ENCODE measurements around the gene NOPCHAP1. TPM values are rescaled to one million over a fixed set of nuclear protein-coding genes. Genes with fewer than 3 reads are reported as not detected.

NOPCHAP1 gene
- total and polyA plus RNA-seq, 10 of the 15 experiments (the other 5 are each of a cell fraction or from before 2014, with no cell fraction given), result 28.0 to 115 (median 40.9) TPM

GRCh38 chr12:104939089-104939488 is 47.0 kb upstream of the NOPCHAP1 start:
- H4K20me1 ChIP-seq (ENCODE audit: control insufficient read depth, insufficient read depth), result no peaks in the 10 kb centered on the region
- H3K27ac ChIP-seq (ENCODE audit: control insufficient read depth, insufficient read depth), result no peak overlapping the region
- RAD21 ChIA-PET (ENCODE audit: unreplicated experiment), result interaction anchor here (0.6 to 2.0 kb wide), 3 partner anchors 8 to 152 kb away, joined by 3 to 5 read pairs (median 4); no protein-coding TSS in a partner anchor
- POLR2A ChIA-PET, result no interaction called here
- no peaks in the 10 kb centered on the region for H3K36me3 ChIP-seq (ENCODE audit: control insufficient read depth in 2 of 2, insufficient read depth in 2 of 2, low read length in 1 of 2)
- no peak overlapping the region for H3K4me2 ChIP-seq (ENCODE audit: control insufficient read depth, insufficient read depth)
- 0 out of 2 replicates have a peak, but pooled peaks cover 4% of the 10 kb centered on the region for H3K4me1 ChIP-seq (ENCODE audit: control insufficient read depth, insufficient read depth, low read length)
- DNase-seq (ENCODE audit: low read depth, low spot score) (no peak), ATAC-seq (no peak), FAIRE-seq (no peak)
- 98% methylated on average over 2 of the region's 2 CpGs for WGBS (ENCODE audit: insufficient coverage, insufficient replicate concordance, low lambda C conversion rate, missing lambda C conversion rate)
- intact Hi-C loops (cut with micrococcal nuclease; ENCODE audit: unreplicated experiment), result no loop called here
- CTCF ChIA-PET, result no interaction called here
- in situ Hi-C loops (cut with MboI), result no loop called here
- H3K27me3 ChIP-seq (replicated peaks in 1 of 2; ENCODE audit: control insufficient read depth in 2 of 2, insufficient read depth in 2 of 2, low read length in 1 of 2), result no peaks in the 10 kb centered on the region
- H3K9ac ChIP-seq (ENCODE audit: control insufficient read depth, insufficient read depth, low read length), result no peak overlapping the region
- SMC1A ChIA-PET (ENCODE audit: uncharacterized antibody, unreplicated experiment), result interaction anchor here (1.0 kb wide), 1 partner anchor 8 kb away, joined by 3 read pairs; no protein-coding TSS in a partner anchor
- H2AFZ ChIP-seq (ENCODE audit: control insufficient read depth, low read depth, low read length), result no peak overlapping the region
- H3K4me3 ChIP-seq, result no peak overlapping the region
- no peaks in the 10 kb centered on the region; the same call in 1 of the 3 replicates for H3K9me3 ChIP-seq (replicated peaks; ENCODE audit: control insufficient read depth, insufficient read depth, low read length)
- no peaks in the 10 kb centered on the region for H3K79me2 ChIP-seq (ENCODE audit: control insufficient read depth, insufficient read depth, low read length)
- BruUV-seq (replicated peaks), result no TSS peak
- no peak for TF ChIP-seq ZBTB11 (CRISPR knock-in tag; IDR thresholded peaks at IDR 0.05)
- no peak for TF ChIP-seq ZNF24 (IDR thresholded peaks at IDR 0.05)
- no peak for TF ChIP-seq PKNOX1 (IDR thresholded peaks at IDR 0.05)
- no peak for TF ChIP-seq E2F8 (IDR thresholded peaks at IDR 0.05; ENCODE audit: low read depth, partially characterized antibody)
- no peak for TF ChIP-seq RAD51 (IDR thresholded peaks at IDR 0.05)
- no peak for TF ChIP-seq CHD2 (IDR thresholded peaks at IDR 0.05; ENCODE audit: borderline replicate concordance, low read depth, low read length)
- no peak for TF ChIP-seq BHLHE40 (IDR thresholded peaks at IDR 0.05; ENCODE audit: borderline replicate concordance in 1 of 2, low read depth in 2 of 2, low read length in 1 of 2)
- TF ChIP-seq IRF4 (IDR thresholded peaks at IDR 0.05; ENCODE audit: low read depth, low read length), result no peak
- TF ChIP-seq BACH1 (IDR thresholded peaks at IDR 0.05; ENCODE audit: borderline replicate concordance), result no peak
- TF ChIP-seq ZNF217 (IDR thresholded peaks at IDR 0.05), result no peak
- TF ChIP-seq EZH2 (IDR thresholded peaks at IDR 0.05; ENCODE audit: borderline replicate concordance, control insufficient read depth, low read depth, low read length), result no peak
- TF ChIP-seq BCLAF1 (IDR thresholded peaks at IDR 0.05), result no peak
- no peak for TF ChIP-seq TBL1XR1 (IDR thresholded peaks at IDR 0.05; ENCODE audit: low read depth, low read length)
- TF ChIP-seq SREBF2 (IDR thresholded peaks at IDR 0.05; ENCODE audit: low read length), result no peak
- TF ChIP-seq RBBP5 (conservative IDR thresholded peaks at IDR 0.05), result no peak
